Loucy (cell line): ENCODE results near the gene EEA1.
"Not testable (repeated sequence)": the region's sequence is repeated elsewhere in the genome, so short reads cannot be mapped to it uniquely, and the experiment has no call there.

Experiments used
- H2AFZ ChIP-seq: fragments of 200-600 bp; sonication (generic); 2 replicates; pipeline ENCODE4 v1.6.0; 2016; ENCODE audit warnings: antibody characterized with exemption, mild to moderate bottlenecking, low read length, moderate library complexity
- H3F3A ChIP-seq: fragments of 200-600 bp; 2 replicates; pipeline ENCODE4 v1.6.0; 2016; ENCODE audit warnings: antibody characterized with exemption, low read depth, mild to moderate bottlenecking
- H3K27me3 ChIP-seq: fragments of 200-600 bp; sonication (generic); 2 replicates; pipeline ENCODE4 v1.6.1; 2014; ENCODE audit warnings: low read length, mild to moderate bottlenecking; ENCODE audit not compliant: insufficient read depth, poor library complexity, severe bottlenecking
- H3K36me3 ChIP-seq: fragments of 200-600 bp; sonication (generic); 2 replicates; pipeline ENCODE4 v1.6.1; 2016; ENCODE audit warnings: low read length; ENCODE audit not compliant: insufficient read depth
- H3K4me1 ChIP-seq: fragments of 200-600 bp; sonication (generic); 2 replicates; pipeline ENCODE4 v1.5.1; 2014; ENCODE audit warnings: low read length, mild to moderate bottlenecking; ENCODE audit not compliant: insufficient read depth, poor library complexity, severe bottlenecking
- H3K4me2 ChIP-seq: fragments of 200-600 bp; sonication (generic); 2 replicates; pipeline ENCODE4 v1.6.0; 2014; ENCODE audit warnings: antibody characterized with exemption, low read length, low read depth, mild to moderate bottlenecking; ENCODE audit not compliant: poor library complexity, severe bottlenecking
- H3K4me3 ChIP-seq: fragments of 200-600 bp; sonication (generic); 2 replicates; pipeline ENCODE4 v1.5.1; 2014; ENCODE audit warnings: low read length, mild to moderate bottlenecking, mixed read lengths; ENCODE audit not compliant: poor library complexity, severe bottlenecking
- H3K79me2 ChIP-seq: fragments of 200-600 bp; sonication (generic); 2 replicates; pipeline ENCODE4 v1.6.1; 2014; ENCODE audit warnings: low read length; ENCODE audit not compliant: insufficient read depth
- H3K9ac ChIP-seq: fragments of 200-600 bp; sonication (generic); 2 replicates; pipeline ENCODE4 v1.6.0; 2014; ENCODE audit warnings: mild to moderate bottlenecking, low read depth, low read length, moderate library complexity; ENCODE audit not compliant: poor library complexity, severe bottlenecking
- H3K9me2 ChIP-seq: fragments of 200-600 bp; sonication (generic); replicated peaks from 2 replicates; pipeline ENCODE4 v1.6.1; 2016; ENCODE audit warnings: low read depth, low read length, mixed read lengths
- H3K9me3 ChIP-seq: fragments of 200-600 bp; sonication (generic); 2 replicates; pipeline ENCODE4 v1.6.1; 2014; ENCODE audit warnings: mild to moderate bottlenecking, antibody characterized with exemption, low read length, low read depth; ENCODE audit not compliant: insufficient read depth
- H4K20me1 ChIP-seq: fragments of 200-600 bp; sonication (generic); 2 replicates; pipeline ENCODE4 v1.6.0; 2014; ENCODE audit warnings: antibody characterized with exemption, low read length, mild to moderate bottlenecking; ENCODE audit not compliant: insufficient read depth, poor library complexity, severe bottlenecking
- EZH2phosphoT487 ChIP-seq: fragments of 200-600 bp; IDR thresholded peaks from 2 replicates; pipeline ENCODE4 v1.6.1; 2018; ENCODE audit warnings: antibody characterized with exemption, mild to moderate bottlenecking, moderate library complexity, borderline replicate concordance
- TF ChIP-seq, protein P1 (sequence below): fragments of 200-600 bp; sonication (generic); conservative IDR thresholded peaks from 2 replicates; pipeline ENCODE4 v1.5.1; 2014; ENCODE audit warnings: mild to moderate bottlenecking, antibody characterized with exemption, low read length

Gene EEA1

DNA sequence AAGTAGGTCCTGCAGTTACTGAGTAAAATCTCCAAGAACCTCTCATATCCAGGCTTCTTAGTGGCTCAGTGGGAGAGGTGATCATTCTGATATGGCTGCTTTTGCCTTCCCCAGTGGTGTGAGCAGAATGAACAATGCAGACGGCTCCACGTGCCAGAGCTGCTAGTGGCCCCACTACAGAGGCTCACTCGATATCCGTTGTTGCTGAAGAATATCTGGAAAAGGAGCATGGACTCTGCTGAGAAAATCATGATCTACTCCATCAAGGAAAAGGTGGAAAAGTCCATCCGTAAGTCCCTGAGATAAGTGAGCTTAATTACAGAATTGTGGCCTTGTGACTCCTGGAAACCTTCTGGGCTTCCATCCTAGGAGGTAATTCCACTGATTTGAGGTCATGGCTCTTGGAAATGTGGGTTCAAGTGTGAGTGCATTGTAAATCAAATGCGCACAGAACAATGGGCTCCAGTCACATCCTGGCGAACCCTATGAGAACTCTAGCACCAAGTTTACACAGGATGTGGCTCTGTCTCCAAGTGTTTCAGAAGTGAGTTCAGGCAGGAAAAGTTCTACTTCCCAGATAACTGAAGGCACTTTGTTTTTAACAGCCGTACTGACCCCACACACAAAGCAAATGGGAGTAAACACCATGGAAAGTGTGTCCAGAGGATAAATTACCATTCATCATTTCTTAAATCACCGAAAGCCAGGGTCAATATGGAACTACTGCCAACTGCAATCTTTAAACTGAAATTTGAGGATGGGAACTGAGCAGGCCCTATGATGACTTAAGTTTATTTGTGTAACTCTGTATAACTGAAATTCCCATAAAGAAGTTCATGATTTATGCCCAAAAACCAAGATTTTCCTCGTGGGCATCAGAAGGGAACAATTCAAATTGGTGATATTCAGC, 174.9 kb downstream of the EEA1 start:
- H3K27me3 ChIP-seq, result no peaks in the 10 kb centered on the region
- H3K4me2 ChIP-seq, result no peak overlapping the region
- H3K9me3 ChIP-seq, result no peaks in the 10 kb centered on the region
- no peak overlapping the region for H2AFZ ChIP-seq
- H3K9me2 ChIP-seq, result no peaks in the 10 kb centered on the region
- no peaks in the 10 kb centered on the region for H3K79me2 ChIP-seq
- no peaks in the 10 kb centered on the region for H3K4me1 ChIP-seq
- H3K4me3 ChIP-seq, result no peak overlapping the region
- H3F3A ChIP-seq, result no peaks in the 10 kb centered on the region
- no peaks in the 10 kb centered on the region for H3K36me3 ChIP-seq
- H3K9ac ChIP-seq, result no peak overlapping the region
- H4K20me1 ChIP-seq, result no peaks in the 10 kb centered on the region
- no peak for TF ChIP-seq EZH2phosphoT487
- TF ChIP-seq, protein P1, sequence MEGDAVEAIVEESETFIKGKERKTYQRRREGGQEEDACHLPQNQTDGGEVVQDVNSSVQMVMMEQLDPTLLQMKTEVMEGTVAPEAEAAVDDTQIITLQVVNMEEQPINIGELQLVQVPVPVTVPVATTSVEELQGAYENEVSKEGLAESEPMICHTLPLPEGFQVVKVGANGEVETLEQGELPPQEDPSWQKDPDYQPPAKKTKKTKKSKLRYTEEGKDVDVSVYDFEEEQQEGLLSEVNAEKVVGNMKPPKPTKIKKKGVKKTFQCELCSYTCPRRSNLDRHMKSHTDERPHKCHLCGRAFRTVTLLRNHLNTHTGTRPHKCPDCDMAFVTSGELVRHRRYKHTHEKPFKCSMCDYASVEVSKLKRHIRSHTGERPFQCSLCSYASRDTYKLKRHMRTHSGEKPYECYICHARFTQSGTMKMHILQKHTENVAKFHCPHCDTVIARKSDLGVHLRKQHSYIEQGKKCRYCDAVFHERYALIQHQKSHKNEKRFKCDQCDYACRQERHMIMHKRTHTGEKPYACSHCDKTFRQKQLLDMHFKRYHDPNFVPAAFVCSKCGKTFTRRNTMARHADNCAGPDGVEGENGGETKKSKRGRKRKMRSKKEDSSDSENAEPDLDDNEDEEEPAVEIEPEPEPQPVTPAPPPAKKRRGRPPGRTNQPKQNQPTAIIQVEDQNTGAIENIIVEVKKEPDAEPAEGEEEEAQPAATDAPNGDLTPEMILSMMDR, result no peak

DNA sequence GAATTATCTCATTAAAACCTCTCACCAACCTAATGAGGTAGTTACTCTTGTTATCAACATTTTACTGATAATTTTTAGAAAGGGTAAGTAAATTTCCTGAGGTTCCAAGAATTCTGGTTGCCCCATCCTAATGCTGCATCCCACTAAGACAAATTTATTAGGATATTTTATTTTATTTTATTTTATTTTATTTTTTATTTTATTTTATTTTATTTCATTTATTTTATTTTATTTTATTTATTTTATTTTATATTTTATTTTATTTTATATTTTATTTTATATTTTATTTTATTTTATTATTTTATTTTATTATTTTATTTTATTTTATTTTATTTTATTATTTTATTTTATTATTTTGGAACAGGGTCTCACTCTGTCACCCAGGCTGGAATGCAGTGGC, 179.4 kb downstream of the EEA1 start:
- not testable (repeated sequence) for H3K4me1 ChIP-seq, H3K79me2 ChIP-seq, H3K9me3 ChIP-seq, H2AFZ ChIP-seq, H3K9ac ChIP-seq, H3K4me2 ChIP-seq, H3F3A ChIP-seq, H3K27me3 ChIP-seq, H3K36me3 ChIP-seq, H3K4me3 ChIP-seq, H4K20me1 ChIP-seq, H3K9me2 ChIP-seq

DNA sequence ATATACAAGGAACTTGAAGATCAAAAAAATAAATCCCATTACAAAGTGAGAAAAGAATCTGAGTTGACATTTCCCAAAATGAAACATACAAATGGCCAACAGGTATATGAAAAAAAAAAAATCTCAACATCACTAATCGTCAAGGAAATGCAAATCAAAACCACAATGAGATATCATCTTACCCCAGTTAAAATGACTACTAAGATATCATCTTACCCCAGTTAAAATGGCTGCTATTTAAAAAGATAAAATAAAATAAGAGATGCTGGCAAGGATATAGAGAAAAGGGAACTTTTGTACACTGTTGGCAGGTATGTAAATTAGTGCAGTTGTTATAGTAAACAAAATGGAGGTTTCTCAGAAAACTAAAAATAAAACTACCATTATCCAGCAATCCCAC, 181.9 kb downstream of the EEA1 start:
- no peaks in the 10 kb centered on the region for H3K9me3 ChIP-seq
- no peaks in the 10 kb centered on the region for H3K27me3 ChIP-seq
- no peaks in the 10 kb centered on the region for H3K36me3 ChIP-seq
- H3K9ac ChIP-seq, result no peak overlapping the region
- no peaks in the 10 kb centered on the region for H3K4me1 ChIP-seq
- no peak for TF ChIP-seq EZH2phosphoT487
- TF ChIP-seq, protein P1, result no peak
- H3K79me2 ChIP-seq, result no peaks in the 10 kb centered on the region
- H3K9me2 ChIP-seq, result no peaks in the 10 kb centered on the region
- no peak overlapping the region for H3K4me2 ChIP-seq
- H4K20me1 ChIP-seq, result no peaks in the 10 kb centered on the region
- no peak overlapping the region for H2AFZ ChIP-seq
- H3K4me3 ChIP-seq, result no peak overlapping the region
- H3F3A ChIP-seq, result no peaks in the 10 kb centered on the region
